AML-193 (cell line): ENCODE results near the gene JAZF1.

ENCODE experiments used
- DNase-seq, 2 experiments: peaks; one replicate each; lab custom pipeline; 2025; lab: John Stamatoyannopoulos, UW

The JAZF1 gene

DNA sequence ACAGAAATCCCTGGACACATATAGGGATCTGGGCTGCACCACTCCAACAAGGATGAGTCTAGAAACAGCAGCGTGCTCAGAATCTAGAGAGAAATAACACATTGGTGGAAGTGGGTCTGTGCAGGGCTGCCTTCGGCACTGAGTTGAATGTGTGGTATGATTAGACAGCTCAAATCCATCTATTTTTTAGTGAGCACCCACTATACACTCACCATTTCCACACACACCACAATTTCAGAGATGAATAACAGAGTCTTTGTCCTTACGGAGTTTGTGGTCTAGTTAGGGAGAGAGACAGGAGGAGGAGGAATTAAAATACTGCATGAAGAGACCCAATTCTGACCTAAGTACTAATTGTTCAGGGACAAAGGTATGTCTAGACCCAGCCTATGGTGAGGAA lies 44.2 kb downstream of the JAZF1 start:
- no peak for DNase-seq

DNA sequence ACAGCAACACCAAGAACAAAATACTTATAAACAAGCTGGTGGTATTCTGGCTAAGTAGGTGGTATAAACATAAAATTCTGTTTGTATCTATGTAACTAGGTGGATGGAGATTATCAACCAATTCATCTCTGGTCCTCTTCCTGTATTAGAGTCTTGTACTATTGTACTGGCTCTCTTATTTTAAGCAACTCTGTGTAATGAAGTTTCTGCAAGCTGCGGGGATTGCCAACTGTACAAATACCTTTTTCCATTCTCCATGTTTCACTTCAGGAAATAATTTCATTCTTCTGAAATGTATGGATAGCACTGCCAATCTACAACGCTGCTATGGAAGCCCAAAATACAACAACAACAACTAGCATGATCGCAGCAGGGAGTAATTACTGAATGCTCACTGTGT lies 44.8 kb downstream of the JAZF1 start:
- DNase-seq, result no peak

DNA sequence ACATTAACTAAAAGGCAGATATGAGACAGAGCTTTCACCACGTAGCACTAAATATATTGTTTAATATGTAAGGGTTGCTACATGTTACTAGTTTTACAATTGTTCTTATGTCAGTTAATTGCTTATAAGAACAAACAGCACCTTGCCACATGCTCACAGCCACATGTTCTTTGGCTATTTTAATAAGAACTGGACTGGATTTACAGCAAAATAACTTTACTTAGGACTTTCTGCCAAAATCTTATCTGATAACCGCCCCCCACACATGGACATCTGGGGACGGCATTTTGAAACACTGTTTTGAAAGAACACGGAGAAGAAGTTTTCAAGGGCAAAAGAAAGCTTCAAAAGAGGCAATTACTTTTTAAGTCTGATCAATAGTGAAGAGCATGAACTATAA lies 45.3 kb downstream of the JAZF1 start:
- DNase-seq, result no peak

DNA sequence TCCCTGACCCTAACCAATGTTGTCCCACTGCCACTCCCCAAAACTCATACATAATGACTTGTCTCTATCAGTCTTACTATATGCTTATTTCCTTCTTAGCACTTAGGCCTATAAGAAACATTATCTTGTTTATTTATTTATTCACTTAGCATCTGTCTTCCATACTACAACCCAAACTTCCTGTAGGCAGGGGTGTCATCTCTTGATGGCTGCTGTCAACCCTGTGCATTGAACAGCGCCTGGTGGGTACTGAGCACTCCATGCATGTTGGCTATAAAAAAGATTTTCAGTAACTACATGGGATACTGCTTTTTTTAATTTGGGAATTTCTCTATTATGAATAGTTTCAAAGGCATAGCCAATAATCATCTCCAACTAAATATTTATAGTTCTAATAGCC lies 46.7 kb downstream of the JAZF1 start:
- no peak for DNase-seq

DNA sequence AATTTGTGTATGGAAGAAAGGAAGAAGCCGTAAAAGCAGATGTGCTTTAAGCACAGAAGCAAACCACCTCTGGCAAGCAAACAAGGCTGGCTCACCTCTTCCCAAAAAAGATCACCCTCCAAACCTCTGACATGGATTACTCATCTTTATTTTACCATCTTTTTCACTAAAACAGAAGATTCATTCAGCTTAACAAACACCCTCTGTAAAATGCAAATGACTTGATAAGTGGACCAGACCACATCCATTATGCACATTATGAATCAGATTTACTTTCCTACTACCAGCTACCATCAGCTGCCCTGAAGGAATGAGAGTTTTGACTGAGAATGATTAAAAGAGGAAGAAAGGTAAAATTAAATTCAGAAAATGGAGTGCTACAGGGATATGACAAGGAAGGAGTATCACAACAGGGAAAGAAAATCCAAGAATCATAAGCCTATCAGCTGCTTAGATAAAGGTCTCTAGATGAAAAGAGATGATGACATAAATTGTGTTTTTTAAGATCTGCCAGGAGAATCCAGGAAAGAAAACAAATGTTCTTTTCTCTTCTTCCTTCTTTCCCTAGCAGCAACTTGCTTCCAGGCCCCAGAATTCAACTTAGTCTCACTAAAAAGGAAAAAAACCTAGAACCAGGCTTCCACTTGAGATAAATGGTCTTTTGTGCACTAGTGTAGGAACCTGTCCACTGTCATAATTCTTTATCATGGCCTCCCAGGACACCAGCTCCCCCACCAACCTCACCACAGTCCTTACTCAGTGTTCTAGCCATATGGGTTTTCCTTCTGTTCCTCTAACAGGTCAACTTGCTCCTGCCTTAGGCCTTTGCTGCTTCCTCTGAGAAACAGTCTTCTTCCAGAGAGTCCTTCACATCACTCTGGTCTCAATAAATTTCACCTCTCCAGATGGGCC lies 47.4 kb downstream of the JAZF1 start:
- no peak for DNase-seq

DNA sequence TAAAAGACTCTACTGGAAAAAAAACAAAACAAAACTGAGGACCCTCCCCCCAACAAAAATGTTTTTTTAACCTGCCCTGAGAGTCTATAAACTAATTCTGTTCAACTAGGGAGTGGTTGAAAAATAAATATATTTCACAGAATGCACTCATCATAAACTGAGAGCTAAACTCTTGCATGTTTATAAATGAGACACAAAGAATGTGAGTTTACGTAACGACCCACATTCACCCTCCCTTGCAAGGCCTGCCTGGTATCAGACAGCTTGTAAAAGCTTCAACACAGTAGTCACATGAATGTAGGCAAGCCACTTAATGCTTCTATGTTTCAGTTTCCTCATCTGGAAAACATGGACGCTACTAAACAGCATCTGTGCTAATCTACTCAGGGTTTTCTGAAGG lies 50.3 kb downstream of the JAZF1 start:
- DNase-seq, result no peak

DNA sequence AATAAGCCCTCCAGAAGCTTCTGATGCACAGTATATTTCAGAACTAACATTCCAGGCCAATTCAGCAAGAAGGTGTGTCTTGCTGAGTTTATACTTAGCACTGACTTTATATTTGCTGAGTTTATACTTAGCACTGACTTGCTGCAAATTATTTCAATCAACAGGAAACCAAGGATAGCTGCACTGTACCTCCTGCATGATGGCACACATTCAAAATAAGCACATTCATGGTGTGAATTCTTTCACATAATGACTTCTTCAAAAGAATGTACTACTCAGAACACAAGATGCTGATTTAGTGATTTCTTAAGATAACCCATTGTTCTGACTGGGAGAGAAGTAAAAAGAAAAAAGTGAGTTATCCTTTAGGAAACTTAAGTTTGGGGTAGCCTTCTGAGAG lies 52.0 kb downstream of the JAZF1 start:
- no peak for DNase-seq

DNA sequence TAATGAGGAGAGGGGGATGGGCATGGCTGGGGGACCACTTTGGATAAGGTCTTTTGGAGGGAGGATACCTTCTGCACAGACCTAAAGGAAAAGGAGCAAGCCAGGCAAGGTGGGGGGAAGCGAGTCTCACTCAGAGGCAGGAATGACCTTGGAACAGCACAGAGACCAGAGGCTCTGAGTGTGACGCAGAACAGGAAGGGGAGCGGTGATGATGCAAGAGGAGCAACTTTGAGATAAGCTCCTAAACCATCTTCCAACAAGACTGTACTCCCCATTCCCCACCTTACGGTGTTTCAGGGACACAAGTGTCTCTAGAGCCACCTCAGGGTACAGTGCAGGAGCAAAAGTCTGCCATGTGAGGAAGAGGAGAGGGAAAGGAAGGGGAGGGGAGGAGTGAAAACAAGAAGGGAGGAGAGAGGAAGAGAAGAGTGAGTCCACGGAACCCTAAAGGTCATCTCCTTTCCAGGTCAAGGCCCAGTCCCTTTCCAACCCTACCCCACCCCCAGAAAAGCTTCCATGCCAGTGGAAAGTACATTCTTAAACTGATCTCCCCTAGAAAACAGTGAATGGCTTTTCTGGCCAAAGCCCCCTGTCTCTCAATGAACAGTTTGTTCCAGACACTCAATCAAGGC lies 54.1 kb downstream of the JAZF1 start:
- no peak for DNase-seq

DNA sequence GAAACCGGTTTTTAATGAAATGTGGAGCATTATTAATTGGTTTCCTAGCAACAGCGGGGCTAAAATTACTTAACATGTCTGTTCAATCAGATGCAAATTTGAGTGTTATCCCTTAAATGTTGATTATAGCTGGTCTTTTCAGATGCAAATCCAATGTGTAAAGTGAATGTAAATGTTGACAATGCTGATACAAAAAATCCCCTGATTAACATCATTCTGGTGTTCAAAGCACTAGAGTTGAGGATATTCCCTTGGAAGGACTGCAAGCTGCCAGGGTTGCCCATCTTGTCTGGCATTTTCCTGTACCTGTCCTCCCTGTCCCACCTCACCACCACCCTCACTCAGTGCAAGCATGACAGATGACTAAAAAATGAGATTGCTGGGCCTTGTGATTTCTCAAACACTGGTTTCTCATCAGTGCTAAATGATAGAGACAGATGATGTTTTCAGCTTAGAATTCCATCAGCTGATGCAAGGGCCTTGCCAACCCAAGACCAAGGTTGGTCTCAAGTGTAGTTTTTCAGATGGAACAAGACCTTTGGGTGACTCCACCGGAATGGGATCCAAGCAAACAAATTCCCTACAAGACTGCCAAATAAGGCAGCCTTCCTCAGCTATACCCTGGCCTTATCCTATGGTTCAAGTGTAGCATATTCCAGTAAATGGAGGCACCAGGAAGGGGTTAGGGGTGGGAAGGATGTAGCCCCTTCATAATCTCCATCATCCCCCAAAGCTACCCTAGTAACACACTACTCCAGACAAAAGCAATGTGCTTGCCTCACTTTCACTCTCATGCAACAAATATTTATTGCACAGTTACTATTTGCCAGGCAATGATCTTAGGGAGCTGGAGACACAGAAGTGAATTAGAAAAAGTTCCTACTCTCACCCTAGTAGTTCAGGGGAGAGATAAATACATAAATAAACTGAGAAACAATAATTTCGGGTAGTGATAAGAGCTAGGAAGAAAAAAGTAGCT lies 54.9 kb downstream of the JAZF1 start:
- no peak for DNase-seq

DNA sequence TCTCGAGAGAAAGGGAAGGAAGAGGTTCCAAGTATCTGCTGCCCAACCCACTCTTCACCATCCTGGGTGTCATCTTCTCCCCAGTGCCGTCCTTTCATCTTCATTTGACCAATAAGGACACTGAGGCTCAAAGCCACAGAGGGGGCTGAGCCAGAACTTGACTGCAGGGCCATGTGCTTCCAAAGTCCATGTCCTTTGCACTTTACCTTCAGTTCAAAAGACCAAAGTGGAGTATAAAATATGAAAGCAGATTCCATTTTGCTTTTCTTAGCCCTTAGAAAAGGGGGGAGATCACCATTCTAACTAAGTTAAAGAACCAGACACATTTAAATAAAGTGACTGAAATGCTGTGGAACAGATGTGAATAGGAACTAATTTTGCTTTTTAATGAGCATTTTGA lies 56.2 kb downstream of the JAZF1 start:
- DNase-seq, result no peak

DNA sequence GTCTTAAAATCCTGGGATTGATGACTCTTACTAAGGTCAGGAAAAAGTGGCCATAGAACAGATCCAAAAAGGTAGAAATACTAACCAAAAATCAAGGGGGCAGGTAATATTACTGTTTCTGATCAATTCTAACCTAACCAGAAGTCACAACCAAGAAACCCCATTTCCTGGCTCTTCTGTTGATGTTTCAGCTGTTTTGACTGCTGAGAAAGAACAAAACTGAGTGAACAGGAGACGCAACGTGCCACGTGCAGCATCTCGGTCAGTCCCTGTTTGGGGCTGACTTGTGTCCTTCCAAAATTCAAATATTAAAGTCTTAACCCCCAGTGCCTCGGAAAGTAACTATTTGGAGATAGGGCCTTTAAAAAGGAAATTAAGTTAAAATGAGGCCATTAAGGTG lies 56.8 kb downstream of the JAZF1 start:
- no peak for DNase-seq

DNA sequence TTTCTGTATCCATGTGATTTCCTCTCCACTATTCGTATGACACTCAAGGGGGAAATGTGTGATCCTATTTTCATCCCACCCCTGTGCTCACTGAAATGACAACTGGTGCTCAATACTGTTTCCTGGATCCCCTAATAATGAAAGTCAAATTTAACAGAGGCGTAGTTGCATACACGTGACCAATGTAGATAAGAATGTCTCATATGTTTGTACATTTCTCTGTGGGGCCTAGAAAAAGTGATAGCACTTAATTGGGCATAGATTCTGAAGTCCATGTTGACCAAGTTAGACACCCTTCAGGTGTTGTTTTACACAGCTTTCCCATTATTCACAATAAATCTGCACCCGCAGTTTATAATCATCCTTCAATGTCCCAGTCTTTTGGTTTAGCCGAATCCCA lies 59.1 kb downstream of the JAZF1 start:
- DNase-seq, result no peak

DNA sequence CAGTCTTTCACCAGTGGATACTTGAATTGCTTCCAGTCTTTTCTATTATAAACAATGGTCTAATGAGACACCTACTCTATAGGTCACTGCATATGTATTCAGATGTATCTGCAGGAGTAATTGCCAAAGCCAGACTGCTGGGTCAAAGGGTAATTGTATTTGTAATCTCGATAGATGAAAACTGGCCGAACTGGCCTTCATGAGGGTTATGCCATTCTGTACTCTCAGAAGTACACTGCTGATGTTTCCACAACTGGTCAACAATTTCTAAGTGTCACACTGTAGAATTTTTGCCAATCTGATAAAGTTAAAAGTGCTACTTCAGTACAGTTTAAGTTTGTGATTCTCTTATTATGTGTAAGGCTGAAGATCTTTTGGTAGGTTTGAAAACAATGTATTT lies 64.6 kb downstream of the JAZF1 start:
- DNase-seq, result no peak

DNA sequence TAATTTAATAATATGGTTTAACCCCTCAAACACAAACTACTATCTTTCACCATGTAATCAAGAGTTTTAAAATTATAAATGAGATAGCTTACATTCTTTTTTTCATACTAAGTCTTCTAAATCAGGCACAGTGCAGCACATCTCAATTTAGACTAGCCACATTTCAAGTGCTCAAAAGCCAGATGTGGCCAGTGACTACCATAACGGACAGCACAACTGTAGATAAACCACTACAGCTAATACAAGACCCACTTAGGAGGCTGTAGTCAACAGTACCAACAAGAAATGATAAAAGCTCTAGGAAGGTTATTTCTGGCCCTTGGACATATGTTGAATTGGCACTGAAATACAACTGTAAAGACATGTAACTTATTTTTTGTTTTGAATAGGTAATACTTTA lies 65.3 kb downstream of the JAZF1 start:
- no peak for DNase-seq

DNA sequence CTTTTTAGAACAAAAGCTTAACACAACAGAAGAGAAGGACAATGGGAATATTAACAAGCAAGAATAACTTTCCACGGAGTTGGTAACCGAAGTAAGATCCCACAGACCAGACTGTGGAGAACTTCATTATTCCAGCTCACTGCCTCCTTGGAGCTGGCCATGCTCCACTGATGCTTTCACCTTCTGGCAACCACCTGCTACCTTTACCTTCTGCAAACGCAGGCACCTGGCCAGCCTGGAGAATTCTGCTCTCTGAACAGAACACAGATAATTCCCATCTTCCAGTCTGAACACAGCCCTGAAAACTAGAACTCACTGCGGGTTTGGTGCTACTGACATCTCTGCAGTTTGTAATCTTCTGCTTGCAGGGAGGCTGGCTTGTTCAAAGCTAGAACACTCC lies 66.5 kb downstream of the JAZF1 start:
- DNase-seq, result no peak

DNA sequence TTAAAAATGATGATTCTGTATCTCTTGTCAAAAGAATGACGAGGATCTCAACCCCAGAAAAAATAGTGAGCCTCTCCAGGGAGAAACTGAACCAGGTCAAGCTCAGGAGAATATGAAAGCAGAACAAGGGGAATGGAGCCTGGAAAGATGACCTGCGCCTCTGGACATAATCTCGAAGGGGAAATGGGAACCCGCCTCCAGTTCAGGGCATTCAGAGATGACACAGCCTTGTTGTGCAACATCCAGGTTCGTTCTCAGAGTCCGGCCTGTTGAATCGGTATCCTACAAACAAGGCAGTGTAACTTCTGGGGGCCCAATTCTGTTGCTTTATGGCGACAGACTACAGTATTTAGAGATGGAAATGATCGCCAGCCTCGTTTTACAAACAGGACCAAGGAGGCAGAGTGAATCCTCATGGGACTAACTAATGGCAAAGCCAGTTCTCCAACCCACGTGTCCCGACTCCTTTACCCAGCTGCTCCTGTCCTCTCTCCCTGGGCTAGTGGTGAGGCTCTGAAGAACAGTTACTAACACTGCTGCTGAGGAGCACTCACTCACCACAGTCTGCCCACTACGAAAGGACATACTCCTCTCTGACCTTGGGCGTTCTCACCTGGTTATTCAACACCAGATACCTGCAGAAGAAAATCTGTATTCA lies 67.6 kb downstream of the JAZF1 start:
- DNase-seq, result no peak

DNA sequence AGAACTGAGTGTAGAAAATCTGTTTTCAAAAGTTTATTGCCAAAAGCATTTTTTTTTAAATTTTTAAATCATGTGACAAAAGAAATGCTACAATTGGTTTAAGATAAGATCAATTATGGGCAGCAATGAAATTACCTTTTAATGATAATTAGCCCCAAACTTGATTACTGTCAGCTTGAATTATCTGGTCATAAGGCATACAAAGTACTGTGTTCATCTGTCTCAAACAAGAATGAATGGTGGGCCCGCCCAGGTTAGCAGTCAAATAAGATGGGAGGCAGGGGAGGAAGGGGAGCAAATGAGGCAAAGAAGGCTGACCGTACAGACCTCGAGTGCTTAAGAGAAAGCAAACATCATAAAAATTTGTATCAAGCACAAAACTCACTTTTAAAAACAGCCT lies 68.1 kb downstream of the JAZF1 start:
- DNase-seq, result no peak

DNA sequence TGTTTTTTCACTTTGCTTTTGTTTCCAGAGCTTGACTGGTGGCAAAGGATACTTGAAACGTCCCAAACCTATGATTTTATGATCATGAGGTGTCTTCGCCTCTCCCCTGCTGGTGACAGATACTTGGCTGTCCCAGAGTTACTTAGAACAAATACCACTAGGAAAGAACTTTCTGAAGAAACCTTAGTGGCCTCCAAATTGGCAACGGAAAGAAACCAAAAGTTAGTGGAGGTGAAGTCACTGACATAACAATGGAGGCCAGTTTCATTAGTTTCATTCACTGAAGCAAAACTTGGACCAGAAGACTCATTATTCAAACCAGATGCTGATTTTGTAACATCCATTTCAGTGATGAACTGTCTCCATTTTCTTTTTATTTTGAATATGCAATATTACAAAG lies 68.6 kb downstream of the JAZF1 start:
- DNase-seq, result no peak

DNA sequence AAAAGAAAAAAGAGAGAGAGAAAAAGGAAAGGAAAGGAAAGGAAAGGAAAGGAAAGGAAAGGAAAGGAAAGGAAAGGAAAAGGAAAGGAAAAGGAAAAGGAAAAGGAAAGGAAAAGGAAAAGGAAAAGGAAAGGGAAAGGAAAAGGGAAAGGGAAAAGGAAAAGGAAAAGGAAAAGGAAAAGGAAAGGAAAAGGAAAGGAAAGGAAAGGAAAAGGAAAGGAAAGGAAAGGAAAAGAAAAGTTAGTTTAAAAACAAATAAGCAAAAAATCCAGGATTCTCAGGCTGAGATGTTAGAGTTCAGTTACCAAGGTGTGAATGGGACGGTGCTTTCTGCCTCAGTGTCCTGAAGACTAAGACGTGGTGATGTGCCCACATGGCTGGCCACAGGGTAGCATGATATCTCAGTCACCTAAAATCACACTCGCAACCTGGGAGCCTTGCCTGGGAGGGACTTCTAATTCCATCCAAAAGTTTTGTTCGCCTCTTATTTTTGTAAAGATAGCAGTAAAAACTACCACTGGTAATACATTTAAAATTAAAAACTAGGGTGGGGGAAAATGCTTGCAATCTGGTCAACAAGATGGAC lies 70.1 kb downstream of the JAZF1 start:
- no peak for DNase-seq

DNA sequence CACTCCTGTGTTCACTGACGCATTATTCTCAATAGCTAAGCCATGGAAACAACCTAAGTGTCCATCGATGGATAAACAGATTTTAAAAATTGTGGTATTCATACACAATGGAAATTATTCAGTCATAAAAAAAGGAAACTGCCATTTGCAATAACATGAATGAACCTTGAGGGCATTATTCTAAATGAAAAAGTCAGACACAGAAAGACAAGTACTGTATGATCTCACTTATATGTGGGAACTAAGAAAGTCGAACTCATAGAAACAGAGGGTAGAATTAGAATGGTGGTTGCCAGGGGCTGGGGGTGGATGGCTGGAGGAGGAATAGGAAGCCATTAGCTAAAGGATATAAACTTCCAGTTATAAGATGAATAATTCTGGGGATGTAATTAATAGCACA lies 71.8 kb downstream of the JAZF1 start:
- DNase-seq, result no peak

DNA sequence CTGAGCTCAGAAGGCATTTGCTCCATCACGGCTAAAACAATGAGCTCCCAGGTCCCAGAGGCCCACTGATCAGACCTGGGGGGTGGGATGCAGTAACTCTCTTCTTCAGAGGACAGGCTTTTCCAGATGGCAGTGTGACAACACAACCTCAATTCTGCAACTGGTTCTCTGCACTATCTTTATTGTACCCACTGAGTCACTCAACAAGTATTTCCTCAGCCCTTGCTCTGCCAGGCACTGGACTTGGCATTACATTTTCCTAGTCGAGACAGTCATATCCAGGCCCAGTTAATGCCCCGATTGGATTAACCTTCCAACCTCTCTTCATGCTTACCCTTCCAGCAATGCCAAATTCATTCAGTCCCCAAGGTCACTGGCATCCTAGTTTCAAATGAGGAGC lies 72.6 kb downstream of the JAZF1 start:
- DNase-seq, result no peak
